GM21528 (cell line): ENCODE data around the gene SNAPC2.
"Not testable (repeated sequence)": the region's sequence is repeated elsewhere in the genome, so short reads cannot be mapped to it uniquely, and the experiment has no call there.

ENCODE experiments used
- ATAC-seq: cut with Tn5 transposase; IDR thresholded peaks from one replicate; pipeline ENCODE4 v1.9.1; 2021; ENCODE audit warnings: mild to moderate bottlenecking, moderate library complexity; ENCODE audit not compliant: unreplicated experiment, low FRiP score

Gene SNAPC2

DNA sequence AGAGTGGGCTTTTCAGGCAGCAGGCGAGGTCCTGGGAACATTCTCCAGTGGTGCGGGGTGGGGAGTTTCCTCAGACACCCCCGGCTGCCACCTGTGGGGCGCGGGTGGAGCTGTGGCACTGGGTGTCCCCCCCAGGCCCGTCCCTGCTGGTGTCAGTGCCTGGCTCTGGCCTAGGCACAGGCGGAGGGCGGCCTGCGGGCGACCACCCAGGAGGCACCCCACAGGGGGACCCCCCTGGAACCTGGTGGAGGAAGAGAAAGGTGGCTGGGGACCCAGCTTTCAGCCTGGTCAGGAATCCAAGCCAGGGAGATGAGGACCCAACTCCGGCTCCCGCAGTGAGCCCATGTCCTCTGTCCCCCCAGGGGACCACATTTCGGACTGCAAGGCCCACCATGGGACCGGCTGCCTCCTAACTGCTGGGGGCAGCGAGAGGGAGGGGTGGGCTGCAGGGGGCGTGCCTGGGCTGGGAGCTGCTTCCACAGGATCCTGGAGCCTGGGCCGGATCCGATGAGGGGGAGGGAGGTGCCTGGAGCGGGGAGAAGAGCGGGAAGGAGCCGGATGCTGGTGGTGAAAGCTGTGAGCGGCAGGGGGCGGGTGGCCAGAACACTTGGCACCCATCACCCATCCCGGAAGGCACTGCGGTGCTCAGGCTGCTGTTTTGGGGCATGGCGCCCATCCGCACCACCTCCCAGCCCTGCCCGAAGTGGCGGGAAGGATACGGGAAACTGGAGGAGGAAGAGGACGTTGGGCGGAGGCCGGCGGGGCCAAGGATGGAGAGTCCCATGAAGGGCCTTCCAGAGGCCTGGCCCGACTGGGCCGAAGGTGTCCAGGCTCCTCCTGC is 11.3 kb downstream of the SNAPC2 start:
- ATAC-seq = no peak

DNA sequence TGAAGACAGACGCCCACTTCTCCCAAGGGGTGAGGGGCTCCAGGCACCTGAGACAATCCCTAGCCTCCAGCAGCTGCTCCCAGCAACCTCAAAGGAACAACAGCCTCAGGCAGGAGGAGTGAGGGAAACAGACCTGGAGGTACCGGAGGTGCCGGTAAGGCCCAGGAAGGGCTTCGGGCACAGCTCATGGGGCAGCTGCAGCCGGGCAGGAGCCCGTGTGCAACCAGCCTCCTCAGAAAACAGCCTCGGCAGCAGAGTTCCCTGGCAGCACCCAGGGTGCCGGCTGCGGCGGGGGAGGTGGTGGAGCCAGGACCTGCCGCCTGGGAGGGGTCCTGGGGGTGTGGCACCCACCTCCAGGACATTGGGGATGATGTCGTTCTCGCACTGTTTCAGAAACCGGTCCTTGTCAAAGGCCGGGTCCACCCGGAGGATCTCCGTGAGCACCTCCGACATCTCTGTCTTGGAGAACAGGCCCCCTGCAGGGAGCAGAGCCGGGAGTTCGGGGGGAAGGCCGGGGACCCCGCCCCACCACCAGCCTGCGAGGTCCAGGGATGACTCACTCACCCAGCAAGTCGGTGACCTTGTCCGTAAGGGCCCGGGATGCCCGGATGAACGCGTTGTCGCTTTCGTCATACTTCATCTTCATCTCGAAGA is 12.3 kb downstream of the SNAPC2 start:
- no peak for ATAC-seq

DNA sequence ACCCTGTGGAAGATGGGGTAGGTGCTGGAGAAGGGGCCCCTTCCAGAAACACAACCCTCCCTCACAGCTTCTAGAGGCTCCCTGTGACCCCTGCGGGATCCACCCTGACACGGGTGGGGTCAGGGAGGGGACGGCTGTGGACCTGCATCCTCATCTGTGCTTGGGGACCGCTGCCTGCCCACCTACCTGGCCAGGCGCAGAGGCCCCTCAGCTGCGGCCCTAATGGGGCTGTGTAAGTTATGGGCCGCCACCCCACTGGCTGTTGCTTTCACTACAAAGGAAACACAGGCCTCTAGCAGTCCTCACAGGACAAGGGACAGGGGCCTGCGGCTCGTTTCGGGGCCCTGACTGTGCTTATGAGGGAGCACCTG is 12.8 kb downstream of the SNAPC2 start:
- no peak for ATAC-seq

DNA sequence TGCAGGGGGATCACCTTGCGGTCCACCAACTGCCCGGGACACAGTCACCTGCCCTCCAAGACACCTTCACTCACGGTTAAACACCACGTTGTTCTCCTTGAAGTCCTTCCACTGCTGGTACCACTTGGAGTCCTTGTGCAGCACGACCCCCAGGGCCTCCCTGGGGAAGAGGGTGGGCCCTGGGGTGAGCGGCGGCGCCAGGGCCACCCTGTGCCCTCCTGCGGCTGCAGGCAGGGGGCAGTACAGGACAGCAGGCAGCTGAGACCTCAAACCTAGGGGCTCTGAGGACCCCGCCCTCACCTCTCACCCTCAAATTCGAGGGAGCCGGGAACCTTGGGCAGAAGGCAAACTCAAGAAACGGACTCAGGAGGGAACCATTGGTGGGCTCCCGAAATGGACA is 13.3 kb downstream of the SNAPC2 start:
- no peak for ATAC-seq

DNA sequence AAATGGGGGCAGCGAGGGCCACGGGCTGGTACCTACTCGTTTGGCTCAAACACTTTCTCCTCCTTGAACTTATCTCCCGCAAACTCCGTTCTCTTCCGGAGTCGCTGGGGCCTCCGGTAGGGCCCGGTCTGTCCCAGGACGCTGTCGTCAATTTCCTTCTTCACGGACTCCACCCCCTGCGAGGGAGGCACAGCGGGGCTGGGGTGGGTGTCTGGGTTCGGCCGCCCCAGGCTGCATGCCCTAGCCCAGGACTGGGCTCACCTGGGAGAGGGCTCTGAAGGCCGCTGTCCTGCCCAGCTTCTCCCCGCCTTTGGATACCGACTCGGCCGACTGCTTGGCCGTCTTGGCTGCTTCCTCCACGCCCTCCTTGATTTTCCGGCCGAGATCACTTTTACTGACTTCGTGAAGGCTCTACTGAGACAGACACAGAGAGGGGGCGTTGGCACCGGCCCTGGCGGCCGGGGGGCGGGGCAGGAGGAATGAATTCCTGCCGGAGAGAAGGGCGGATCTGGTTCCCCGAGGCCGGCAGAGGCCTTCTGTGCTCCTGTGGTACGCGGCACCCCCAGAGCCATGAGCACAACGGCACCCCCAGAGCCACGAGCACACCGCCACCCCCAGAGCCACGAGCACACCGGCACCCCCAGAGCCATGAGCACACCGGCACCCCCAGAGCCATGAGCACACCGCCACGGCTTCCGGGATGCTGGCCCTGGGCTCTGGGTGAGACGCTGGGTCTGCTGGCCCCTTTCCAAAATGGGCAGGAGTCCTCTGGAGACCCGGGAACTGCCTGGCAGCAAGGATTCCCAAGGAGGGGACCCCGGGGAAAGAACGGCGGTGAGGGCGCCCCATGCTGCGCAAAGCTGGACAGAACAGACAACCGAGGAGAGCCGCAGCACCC is 13.9 kb downstream of the SNAPC2 start:
- no peak for ATAC-seq

DNA sequence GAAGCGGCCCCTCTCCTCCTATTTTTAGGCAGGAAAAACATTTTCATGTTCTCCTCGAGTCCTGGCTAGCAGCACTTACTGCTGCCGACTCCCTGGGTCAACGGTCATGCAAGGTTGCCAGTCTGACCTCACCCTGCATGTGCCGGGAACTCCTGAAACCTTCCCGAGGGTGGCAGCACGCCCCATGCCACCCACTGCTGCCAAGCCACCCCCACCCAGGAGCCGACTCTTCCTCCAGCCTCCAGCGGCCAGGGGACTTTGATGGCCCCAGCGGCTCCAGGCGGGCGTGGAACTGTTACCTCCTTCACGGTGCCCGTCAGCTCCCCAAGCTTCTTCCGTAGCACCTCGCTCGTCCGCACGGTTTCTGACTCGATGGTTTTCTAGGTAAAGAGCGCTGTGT is 14.6 kb downstream of the SNAPC2 start:
- no peak for ATAC-seq

DNA sequence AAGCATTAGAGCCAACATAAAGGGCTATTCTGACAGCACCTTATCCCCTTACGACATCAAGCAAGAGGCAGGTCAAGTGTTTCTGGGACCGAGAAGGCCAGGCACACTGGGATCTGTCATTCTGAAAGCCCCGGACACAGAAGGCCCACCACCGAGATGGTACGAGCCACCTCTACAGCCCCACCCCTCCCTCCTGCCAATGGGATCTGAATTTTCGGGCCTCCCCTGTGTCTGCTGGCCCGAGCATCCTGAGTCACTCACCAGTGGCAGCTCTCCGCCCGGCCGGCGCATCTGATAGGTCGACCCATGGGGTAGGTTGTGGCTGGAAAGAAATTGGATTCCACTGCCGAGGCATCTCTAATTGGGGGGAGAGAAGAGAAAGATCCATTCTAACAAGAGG is 20.7 kb downstream of the SNAPC2 start:
- ATAC-seq = no peak

DNA sequence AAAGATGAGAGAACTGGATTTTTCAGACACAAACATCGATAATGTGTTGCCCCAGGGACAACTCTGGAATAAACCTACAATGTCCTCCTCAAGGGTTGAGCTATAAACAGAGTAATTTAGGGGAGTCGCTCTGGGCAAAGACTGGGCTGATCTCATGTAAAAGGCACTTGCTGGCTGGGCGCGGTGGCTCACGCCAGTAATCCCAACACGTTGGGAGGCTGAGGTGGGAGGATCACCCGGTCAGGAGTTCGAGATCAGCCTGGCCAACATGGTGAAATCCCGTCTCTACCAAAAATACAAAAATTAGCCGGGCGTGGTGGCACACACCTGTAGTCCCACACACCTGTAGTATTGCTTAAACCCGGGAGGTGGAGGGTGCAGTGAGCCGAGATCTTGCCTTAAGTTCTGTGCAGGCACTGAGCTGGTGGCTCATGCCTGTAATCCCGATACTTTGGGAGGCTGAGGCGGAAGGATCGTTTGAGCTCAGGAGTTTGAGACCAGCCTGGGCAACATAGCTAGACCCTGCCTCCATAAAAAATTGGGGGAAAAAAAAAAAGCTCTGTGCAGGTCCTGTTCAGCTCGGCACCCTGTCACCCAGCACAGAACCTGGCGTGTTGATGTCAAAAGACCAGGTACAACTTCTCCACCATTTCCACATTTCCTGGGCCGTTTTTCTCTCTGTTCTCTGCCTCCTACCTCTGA is 21.9 kb downstream of the SNAPC2 start:
- no peak for ATAC-seq

DNA sequence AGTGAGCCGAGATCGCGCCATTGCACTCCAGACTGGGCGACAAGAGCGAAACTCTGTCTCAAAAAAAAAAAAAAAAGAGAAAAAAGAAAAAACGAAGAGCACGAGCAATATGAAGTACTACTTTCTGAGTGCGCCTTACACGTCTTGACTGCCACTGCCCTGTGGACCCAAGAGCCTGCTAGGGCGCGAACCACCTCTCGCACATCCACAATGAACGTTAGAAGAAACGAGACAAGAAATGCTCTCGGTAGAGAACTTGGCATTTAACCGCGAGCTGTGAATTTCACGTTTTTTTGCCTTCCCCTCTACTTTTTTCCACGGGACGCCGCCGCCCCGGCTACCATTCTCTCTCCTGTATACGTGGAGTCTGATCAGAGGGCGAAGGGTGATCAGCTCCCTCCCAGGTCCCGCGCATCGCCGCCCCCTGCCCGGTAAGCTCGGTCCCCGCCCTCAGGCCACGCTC is 22.9 kb downstream of the SNAPC2 start:
- ATAC-seq = peak; percentile 22

DNA sequence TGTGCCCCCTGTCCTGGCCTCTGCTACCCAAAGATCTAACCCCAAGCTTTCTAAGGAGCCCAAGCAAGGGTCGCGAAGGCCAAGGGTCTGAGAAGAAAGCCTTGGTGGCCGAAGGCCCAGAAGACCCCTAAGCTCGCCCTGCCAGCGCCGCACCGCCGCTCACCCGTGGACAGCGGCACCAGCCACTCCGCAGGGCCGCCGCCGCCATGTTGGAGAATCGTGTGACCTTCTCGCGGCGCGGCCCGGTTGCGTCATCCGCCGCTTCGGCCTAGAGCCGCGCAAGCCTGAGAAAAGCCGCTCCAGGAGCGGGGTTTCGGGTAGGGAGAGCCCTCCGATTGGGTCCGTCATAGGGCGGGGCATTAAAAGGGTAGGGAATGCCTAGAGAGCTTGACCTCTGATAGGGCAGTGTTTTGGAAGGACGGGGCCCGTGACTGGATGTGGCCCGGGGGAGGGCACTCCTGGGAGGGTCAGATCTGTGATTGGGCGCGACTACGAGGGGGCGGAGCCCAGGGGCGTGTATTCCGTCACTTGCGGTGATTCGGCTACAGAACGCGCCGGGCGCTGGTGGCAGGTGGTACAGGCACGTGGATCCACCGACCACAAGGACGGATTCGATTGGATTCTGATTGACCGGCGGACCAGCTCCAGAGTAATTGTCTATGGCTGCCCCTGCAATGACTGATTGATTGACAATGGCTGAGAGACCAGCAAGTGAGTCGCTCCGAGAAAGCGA is 23.5 kb downstream of the SNAPC2 start, which contains the start of gene TIMM44:
Gene TIMM44 (minus strand): TSS at position 223 of the 733 bp plus-strand sequence. CDS start 15 bp downstream, at position 208.
- peak; percentile 91 for ATAC-seq

DNA sequence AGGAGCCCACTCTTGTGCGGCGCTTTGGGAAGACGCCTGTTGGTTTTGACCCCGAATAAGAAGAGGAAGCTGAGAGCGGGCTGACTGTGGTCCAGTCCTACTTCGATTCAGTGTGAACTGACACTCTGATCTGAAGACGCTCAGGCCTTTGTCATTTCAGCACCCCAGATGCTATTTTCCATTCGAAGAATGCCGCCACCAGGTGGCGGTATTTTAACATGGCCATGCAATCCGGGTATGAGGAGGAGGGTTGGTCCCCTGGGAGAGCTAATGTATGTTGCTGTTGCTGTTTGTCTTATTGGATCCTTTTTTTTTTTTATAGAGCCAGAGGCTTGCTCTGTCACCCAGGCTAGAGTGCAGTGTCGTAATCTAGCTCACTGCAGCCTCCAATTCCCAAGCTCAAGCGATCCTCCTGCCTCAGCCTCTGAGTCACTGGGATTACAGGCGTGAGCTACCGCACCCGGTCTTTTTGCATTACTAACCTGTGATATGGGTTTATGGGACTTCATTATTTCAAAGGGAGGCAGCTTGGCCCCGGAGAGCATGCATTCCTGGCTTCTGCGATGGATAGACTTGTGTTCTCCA is 24.1 kb downstream of the SNAPC2 start:
- peak; percentile 36 for ATAC-seq

DNA sequence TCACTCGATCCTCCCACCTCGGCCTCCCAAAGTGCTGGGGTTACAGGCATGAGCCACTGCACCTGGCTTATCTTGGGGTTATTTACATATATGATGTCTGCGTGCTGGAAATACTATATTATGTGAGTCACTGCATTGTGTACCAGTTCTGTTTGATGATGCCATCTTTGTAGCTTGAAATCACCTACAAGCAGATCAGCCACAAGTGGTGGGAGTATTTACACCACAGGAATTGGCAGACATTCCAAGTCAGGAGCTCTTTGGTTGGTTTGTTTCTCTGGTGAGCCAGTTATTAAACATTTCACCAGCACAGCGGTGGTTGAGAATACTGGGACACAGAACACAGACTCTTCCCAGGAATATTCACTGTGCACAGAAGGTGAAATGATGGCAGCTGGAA is 27.8 kb downstream of the SNAPC2 start:
- no peak for ATAC-seq

DNA sequence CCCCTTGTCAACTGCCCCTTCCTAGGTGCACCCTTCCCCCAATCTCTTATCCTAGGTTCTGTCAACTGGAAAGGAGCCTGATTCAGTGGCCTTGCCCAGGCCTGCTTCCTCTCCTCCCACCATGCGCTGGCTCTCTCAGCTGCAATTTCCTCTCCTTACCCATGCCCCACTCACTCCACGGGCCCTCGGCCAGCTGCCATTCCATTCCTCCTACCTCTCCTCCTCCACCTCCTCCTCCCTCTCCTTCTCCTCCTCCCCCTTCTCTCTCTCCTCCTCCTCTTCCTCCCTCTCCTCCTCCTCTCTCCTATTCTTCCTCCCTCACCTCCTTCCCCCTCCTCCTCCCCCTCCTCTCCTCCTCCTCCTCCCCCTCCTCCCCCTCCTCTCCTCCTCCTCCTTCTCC is 32.9 kb downstream of the SNAPC2 start:
- ATAC-seq = no peak

DNA sequence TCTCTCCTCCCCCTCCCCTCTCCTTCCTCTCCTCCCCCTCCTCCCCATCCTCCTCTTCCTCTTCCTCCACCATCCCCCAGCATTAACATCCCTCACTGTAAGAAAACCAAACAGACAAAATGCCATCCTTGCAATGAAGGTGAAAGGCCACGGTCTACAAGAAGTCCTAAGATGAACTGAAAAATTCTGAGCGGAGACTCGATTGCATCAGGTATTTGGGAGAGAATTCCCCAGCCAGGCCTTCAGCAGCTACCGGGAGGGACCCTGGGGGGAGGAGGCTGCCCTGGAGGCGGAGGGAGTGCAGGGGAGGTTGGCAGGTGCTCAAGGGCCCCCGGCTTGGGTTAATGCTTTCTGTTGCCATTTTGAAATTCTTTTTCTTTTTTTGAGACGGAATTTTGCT is 33.4 kb downstream of the SNAPC2 start:
- no peak for ATAC-seq

DNA sequence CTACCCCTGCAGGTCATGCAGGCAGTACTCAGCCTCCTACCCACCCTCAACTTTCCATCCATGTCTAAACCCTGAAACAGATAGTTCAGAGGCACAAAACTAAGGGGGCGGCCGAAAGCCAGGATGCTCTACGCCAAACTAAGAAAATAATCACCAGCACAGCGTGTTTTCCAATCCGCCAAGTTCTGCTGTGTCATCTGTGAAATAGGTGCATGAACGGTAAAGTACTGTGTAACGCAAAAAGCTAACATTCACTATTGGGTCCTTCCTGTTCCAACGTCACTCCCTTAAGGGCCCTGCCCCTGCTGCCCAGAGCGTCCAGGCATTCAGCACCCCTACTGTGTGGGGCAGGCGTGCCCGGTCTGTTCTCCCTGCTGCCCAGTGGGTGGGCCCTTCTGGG is 35.6 kb downstream of the SNAPC2 start:
- ATAC-seq = no peak

DNA sequence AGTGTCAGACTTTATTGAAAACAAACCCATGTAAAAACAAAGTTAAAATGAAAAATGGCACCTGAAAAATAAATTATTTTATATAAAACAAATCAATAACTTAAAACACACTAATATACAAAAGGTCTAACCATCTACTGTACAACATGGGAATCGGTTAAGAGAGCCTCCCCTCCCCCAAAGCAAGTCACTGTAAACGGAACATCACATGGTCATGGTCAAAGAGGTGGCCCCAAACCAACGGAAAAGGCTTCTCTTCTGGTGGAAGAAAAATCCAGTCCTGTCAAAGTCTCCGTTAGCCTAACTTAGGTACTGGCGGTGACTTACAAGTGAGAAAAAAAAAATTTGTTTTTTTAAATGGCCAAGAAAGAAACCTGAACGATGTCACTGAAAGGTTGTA is 39.1 kb downstream of the SNAPC2 start:
- ATAC-seq = no peak

DNA sequence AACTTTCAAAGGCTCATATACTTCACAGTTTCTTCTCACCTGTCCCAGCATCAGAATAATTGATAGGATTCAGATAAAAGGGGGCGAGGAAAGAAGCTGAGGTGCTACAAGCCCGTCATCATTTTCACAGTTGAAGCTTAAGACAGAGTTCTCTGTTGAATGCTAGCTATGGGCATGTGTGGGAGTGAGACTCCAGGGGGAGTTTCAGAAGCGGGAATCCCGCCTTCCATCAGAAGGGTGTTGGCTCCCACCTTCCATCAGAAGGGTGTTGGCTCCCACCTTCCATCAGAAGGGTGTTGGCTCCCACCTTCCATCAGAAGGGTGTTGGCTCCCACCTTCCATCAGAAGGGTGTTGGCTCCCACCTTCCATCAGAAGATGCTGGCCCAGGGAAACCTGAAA is 40.9 kb downstream of the SNAPC2 start:
- ATAC-seq = not testable (repeated sequence)

DNA sequence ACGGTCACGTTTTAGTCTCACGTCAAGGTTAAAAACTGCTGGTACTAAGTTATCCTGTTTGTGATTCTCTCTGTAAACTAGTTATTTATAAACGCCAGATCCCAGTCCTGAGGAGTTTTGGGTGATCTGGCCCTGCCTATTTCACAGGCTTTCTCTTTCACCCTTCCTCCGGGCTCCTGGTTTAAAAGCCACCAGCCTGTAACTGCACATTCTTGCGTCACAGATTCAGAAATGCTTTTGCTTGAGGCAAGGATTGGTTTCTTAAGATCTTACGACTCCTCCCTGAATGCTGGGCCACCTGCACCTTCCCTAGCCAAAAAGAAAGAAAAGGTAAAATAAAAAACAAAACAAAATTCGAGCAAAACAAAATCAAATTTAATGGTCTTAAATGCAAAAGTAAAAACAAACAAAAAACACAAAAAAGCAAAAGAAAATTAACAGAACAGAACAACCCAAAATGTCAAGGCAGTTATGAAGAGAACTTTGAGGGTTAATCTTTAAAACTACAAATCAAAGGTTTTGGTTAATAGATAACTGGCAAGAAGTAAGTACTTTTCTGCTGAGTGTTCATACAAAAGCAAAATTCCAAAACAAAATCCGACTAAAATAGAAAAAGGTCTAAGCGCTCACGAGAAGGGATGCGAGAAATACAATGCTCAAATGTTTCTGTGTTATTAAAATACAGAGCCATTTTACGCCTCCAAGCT is 41.9 kb downstream of the SNAPC2 start:
- no peak for ATAC-seq
